ENCODE results near the gene IL1RAPL2.

DNA sequence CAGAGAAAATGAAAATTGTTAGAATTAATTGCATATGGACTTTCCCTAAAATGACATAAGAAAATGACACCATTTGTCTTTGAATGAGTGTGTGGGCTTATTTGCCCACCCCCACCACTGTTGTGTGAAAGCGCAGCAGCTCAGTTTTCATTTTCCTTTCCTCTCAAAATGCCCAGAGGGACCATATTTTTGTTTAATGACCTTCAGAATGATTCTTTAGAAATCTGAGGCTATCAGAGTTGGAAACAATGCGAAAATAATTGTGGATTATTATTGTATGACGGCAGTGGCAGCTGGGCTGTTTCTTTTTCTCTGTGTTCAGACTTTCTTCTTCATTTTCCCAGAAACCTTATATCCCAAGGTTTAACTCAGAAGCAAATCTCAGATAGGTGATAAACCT lies 699.1 kb downstream of the IL1RAPL2 start:
- no peak for TF ChIP-seq POLR2A (IDR thresholded peaks at IDR 0.05)
- TF ChIP-seq, protein P1, sequence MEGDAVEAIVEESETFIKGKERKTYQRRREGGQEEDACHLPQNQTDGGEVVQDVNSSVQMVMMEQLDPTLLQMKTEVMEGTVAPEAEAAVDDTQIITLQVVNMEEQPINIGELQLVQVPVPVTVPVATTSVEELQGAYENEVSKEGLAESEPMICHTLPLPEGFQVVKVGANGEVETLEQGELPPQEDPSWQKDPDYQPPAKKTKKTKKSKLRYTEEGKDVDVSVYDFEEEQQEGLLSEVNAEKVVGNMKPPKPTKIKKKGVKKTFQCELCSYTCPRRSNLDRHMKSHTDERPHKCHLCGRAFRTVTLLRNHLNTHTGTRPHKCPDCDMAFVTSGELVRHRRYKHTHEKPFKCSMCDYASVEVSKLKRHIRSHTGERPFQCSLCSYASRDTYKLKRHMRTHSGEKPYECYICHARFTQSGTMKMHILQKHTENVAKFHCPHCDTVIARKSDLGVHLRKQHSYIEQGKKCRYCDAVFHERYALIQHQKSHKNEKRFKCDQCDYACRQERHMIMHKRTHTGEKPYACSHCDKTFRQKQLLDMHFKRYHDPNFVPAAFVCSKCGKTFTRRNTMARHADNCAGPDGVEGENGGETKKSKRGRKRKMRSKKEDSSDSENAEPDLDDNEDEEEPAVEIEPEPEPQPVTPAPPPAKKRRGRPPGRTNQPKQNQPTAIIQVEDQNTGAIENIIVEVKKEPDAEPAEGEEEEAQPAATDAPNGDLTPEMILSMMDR (IDR thresholded peaks at IDR 0.05), result no peak

All from heart left ventricle (tissue), 13 donors.